ENCODE data around the gene SH2D2A.
"Not testable (repeated sequence)": the region's sequence is repeated elsewhere in the genome, so short reads cannot be mapped to it uniquely, and the experiment has no call there.

SH2D2A gene

GRCh38 chr1:156760796-156761104, 55.9 kb downstream of the SH2D2A start:
- Histone ChIP-seq H3K27me3 (ENCODE audit: insufficient read depth, low read length) (no peaks in the 10 kb centered on the region), H3K9ac (ENCODE audit: low read length) (no peak overlapping the region), H3K36me3 (ENCODE audit: insufficient read depth, low read length) (no peaks in the 10 kb centered on the region), H3F3A (ENCODE audit: insufficient read depth, low read length) (no peaks in the 10 kb centered on the region), H3K79me2 (ENCODE audit: insufficient read depth, low read length) (no peaks in the 10 kb centered on the region), H3K4me1 (ENCODE audit: insufficient read depth, low read length, severe bottlenecking) (no peaks in the 10 kb centered on the region), H4K20me1 (ENCODE audit: insufficient read depth, low read length) (no peaks in the 10 kb centered on the region), H2AFZ (ENCODE audit: low read length) (no peak overlapping the region), H3K9me2 (ENCODE audit: low read depth, low read length) (no peaks in the 10 kb centered on the region), H3K27ac (ENCODE audit: low read depth, low read length, poor library complexity, severe bottlenecking) (no peak overlapping the region), H3K4me3 (ENCODE audit: low read depth, low read length, poor library complexity, severe bottlenecking) (no peak overlapping the region), H3K9me3 (ENCODE audit: low read length) (no peaks in the 10 kb centered on the region), H3K4me2 (ENCODE audit: low read length) (no peak overlapping the region)
- no peak for TF ChIP-seq CTCF (IDR thresholded peaks at IDR 0.05; ENCODE audit: low read length)
- TF ChIP-seq EZH2 (IDR thresholded peaks at IDR 0.05; ENCODE audit: borderline replicate concordance, low read length) = no peak

- Histone ChIP-seq H2AFZ (ENCODE audit: low read length) (no peak overlapping the region), H3K9ac (ENCODE audit: low read length) (no peak overlapping the region), H3K9me2 (ENCODE audit: low read depth, low read length) (no peaks in the 10 kb centered on the region), H3K27ac (ENCODE audit: low read depth, low read length, poor library complexity, severe bottlenecking) (no peak overlapping the region), H3K27me3 (ENCODE audit: insufficient read depth, low read length) (no peaks in the 10 kb centered on the region), H3K4me2 (ENCODE audit: low read length) (no peak overlapping the region), H3K4me1 (ENCODE audit: insufficient read depth, low read length, severe bottlenecking) (no peaks in the 10 kb centered on the region), H3F3A (ENCODE audit: insufficient read depth, low read length) (no peaks in the 10 kb centered on the region), H3K9me3 (ENCODE audit: low read length) (no peaks in the 10 kb centered on the region), H3K79me2 (ENCODE audit: insufficient read depth, low read length) (no peaks in the 10 kb centered on the region), H3K36me3 (ENCODE audit: insufficient read depth, low read length) (no peaks in the 10 kb centered on the region), H4K20me1 (ENCODE audit: insufficient read depth, low read length) (no peaks in the 10 kb centered on the region), H3K4me3 (ENCODE audit: low read depth, low read length, poor library complexity, severe bottlenecking) (no peak overlapping the region)
- no peak for TF ChIP-seq CTCF (IDR thresholded peaks at IDR 0.05; ENCODE audit: low read length)
- TF ChIP-seq EZH2 (IDR thresholded peaks at IDR 0.05; ENCODE audit: borderline replicate concordance, low read length) = no peak
These were observed 56.4 kb downstream of the SH2D2A start for GRCh38 chr1:156760092-156760795.

DNA sequence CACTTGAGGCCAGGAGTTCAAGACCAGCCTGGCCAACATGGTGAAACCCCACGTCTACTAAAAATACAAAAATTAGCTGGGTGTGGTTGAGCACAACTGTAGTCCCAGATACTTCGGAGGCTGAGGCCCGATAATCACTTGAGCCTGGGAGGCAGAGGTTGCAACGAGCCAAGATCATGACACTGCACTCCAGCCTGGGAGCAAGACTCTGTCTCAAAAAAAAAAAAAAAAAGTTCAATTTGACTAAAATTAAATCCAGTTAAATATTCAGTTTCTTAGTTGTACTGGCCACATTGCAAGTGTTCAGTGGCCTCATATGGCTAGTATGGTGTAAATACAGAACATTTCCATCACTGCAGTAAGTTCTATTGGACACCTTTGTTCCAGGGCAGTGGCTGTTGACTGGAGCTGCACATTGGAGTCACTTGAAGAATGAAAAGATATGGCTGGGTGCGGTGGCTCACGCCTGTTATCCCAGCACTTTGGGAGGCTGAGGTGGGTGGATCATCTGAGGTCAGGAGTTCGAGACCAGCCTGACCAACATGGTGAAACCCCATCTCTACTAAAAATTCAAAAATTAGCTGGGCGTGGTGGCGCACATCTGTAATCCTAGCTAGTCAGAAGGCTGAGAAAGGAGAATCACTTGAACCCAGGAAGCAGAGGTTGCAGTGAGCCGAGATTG, 58.9 kb downstream of the SH2D2A start:
- not testable (repeated sequence) for H3K27ac ChIP-seq (ENCODE audit: low read depth, low read length, poor library complexity, severe bottlenecking); H3K4me3 ChIP-seq (ENCODE audit: low read depth, low read length, poor library complexity, severe bottlenecking); H2AFZ ChIP-seq (ENCODE audit: low read length)

GRCh38 chr1:156756355-156756754, 60.3 kb downstream of the SH2D2A start:
- TF ChIP-seq CTCF (IDR thresholded peaks at IDR 0.05; ENCODE audit: low read length) = no peak
- no peak for TF ChIP-seq EZH2 (IDR thresholded peaks at IDR 0.05; ENCODE audit: borderline replicate concordance, low read length)
- no peaks in the 10 kb centered on the region for H3K9me2 ChIP-seq (ENCODE audit: low read depth, low read length)
- H3K4me3 ChIP-seq (ENCODE audit: low read depth, low read length, poor library complexity, severe bottlenecking) = no peak overlapping the region
- H3K36me3 ChIP-seq (ENCODE audit: insufficient read depth, low read length) = no peaks in the 10 kb centered on the region
- no peak overlapping the region for H3K4me2 ChIP-seq (ENCODE audit: low read length)
- peaks cover 10% of the 10 kb centered on the region for H3K4me1 ChIP-seq (ENCODE audit: insufficient read depth, low read length, severe bottlenecking)
- no peaks in the 10 kb centered on the region for H3F3A ChIP-seq (ENCODE audit: insufficient read depth, low read length)
- H3K9me3 ChIP-seq (ENCODE audit: low read length) = no peaks in the 10 kb centered on the region
- H3K9ac ChIP-seq (ENCODE audit: low read length) = no peak overlapping the region
- H3K79me2 ChIP-seq (ENCODE audit: insufficient read depth, low read length) = no peaks in the 10 kb centered on the region
- no peak overlapping the region for H3K27ac ChIP-seq (ENCODE audit: low read depth, low read length, poor library complexity, severe bottlenecking)
- no peak overlapping the region for H2AFZ ChIP-seq (ENCODE audit: low read length)
- no peaks in the 10 kb centered on the region for H3K27me3 ChIP-seq (ENCODE audit: insufficient read depth, low read length)
- no peaks in the 10 kb centered on the region for H4K20me1 ChIP-seq (ENCODE audit: insufficient read depth, low read length)

More for the DNA sequence above, 58.9 kb downstream of the SH2D2A start:
- H3K4me2 ChIP-seq (ENCODE audit: low read length); H3K27me3 ChIP-seq (ENCODE audit: insufficient read depth, low read length); H3K36me3 ChIP-seq (ENCODE audit: insufficient read depth, low read length); H3K9ac ChIP-seq (ENCODE audit: low read length); H3K79me2 ChIP-seq (ENCODE audit: insufficient read depth, low read length); H4K20me1 ChIP-seq (ENCODE audit: insufficient read depth, low read length); H3F3A ChIP-seq (ENCODE audit: insufficient read depth, low read length); H3K4me1 ChIP-seq (ENCODE audit: insufficient read depth, low read length, severe bottlenecking); H3K9me2 ChIP-seq (ENCODE audit: low read depth, low read length); H3K9me3 ChIP-seq (ENCODE audit: low read length): not testable (repeated sequence)
